Measurements from ENCODE around the gene CUL9.

- TF ChIP-seq POLR2AphosphoS5 (IDR thresholded peaks at IDR 0.05; ENCODE audit: low read depth) (no peak), CTCF (IDR thresholded peaks at IDR 0.05; ENCODE audit: insufficient read depth, low read length) (no peak), SPI1 (IDR thresholded peaks at IDR 0.05; ENCODE audit: borderline replicate concordance, low read depth) (no peak), REST (IDR thresholded peaks at IDR 0.05; ENCODE audit: insufficient replicate concordance, low read depth) (no peak)
These were observed 83.6 kb downstream of the CUL9 start for GRCh38 chr6:43265564-43265963.

Measured in HL-60 (cell line).